Fibroblast of pulmonary artery (primary cell): ENCODE data around the gene POLR2B.
"Not testable (repeated sequence)": the region's sequence is repeated elsewhere in the genome, so short reads cannot be mapped to it uniquely, and the experiment has no call there.

Source experiments
- DNase-seq: peaks from one replicate; pipeline ENCODE4 v3.0.0-alpha.2; 2010; ENCODE audit warnings: low read depth
- H3K4me3 ChIP-seq: replicated peaks from 2 replicates; pipeline ENCODE4 v1.5.1; 2011; ENCODE audit warnings: low read depth, mild to moderate bottlenecking, control low read depth, low read length, moderate library complexity
- TF ChIP-seq, protein P1 (sequence below): IDR thresholded peaks from 2 replicates; pipeline ENCODE4 v1.5.1; 2011; ENCODE audit warnings: mild to moderate bottlenecking, control low read depth, low read length, inconsistent platforms; ENCODE audit errors: missing control alignments

The POLR2B gene

DNA sequence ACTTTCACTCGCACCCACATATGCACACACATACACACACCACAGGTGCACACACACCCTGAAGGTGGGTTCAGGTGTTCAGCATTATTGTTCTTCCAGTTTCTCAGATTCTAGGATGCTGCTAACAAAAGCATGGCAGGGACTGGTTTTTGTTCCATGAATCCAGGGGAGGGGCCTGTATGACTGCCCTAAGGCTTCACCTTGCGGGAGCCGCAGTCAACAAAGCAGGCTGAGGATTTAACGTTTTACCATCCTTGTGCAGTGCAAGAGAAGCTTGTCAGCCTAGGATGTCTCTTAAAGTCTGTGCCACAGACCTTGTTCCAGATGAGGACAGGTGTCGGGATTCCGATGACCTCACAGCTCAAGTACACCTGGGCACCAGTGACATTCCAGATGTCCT is 61.8 kb downstream of the POLR2B start:
- TF ChIP-seq, protein P1, sequence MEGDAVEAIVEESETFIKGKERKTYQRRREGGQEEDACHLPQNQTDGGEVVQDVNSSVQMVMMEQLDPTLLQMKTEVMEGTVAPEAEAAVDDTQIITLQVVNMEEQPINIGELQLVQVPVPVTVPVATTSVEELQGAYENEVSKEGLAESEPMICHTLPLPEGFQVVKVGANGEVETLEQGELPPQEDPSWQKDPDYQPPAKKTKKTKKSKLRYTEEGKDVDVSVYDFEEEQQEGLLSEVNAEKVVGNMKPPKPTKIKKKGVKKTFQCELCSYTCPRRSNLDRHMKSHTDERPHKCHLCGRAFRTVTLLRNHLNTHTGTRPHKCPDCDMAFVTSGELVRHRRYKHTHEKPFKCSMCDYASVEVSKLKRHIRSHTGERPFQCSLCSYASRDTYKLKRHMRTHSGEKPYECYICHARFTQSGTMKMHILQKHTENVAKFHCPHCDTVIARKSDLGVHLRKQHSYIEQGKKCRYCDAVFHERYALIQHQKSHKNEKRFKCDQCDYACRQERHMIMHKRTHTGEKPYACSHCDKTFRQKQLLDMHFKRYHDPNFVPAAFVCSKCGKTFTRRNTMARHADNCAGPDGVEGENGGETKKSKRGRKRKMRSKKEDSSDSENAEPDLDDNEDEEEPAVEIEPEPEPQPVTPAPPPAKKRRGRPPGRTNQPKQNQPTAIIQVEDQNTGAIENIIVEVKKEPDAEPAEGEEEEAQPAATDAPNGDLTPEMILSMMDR: no peak
- DNase-seq: no peak
- no peak overlapping the region for H3K4me3 ChIP-seq

DNA sequence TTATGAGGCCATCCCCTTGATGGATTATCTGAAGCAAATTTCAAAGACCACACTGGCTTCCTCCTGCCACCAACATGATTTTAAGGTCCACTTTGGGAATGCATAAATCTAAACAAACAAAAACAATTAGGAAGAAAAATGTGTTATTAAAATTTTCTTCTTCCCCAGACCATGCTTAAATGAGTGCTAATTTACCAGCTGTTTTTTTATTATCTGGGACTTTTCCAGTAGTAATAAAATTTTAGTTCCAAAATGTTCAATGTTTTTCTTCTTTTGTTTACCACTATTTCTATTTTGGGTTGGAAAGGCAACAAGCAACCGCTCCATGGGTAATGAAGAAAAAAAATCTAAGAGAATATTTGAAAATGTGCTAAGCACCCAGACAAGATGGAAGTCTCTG is 62.3 kb downstream of the POLR2B start:
- TF ChIP-seq, protein P1: no peak

DNA sequence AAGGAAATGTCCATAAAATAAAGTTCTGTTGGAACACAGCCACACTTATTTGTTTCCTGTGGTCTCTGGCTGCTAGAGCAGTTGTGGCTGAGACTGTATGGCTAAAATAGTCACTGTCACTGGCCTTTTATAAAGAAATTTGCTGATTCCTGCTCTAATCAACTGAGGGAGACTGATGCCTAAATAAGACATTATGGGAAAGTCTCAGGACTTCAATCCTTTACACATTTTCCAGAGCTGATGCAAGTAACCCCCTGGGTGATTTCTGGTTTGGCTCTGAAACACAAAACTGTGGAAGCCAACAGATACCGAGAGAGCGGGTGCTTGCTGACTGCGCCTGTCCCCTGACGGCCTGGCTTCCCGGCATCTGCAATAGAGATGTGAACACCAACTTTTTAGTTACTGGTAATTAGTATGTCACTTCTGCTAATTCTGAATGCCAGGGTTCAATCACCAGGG is 64.0 kb downstream of the POLR2B start:
- DNase-seq: peak; percentile 58
- TF ChIP-seq, protein P1: no peak

More for the DNA sequence above, 62.3 kb downstream of the POLR2B start:
- H3K4me3 ChIP-seq: no peak overlapping the region
- no peak for DNase-seq

DNA sequence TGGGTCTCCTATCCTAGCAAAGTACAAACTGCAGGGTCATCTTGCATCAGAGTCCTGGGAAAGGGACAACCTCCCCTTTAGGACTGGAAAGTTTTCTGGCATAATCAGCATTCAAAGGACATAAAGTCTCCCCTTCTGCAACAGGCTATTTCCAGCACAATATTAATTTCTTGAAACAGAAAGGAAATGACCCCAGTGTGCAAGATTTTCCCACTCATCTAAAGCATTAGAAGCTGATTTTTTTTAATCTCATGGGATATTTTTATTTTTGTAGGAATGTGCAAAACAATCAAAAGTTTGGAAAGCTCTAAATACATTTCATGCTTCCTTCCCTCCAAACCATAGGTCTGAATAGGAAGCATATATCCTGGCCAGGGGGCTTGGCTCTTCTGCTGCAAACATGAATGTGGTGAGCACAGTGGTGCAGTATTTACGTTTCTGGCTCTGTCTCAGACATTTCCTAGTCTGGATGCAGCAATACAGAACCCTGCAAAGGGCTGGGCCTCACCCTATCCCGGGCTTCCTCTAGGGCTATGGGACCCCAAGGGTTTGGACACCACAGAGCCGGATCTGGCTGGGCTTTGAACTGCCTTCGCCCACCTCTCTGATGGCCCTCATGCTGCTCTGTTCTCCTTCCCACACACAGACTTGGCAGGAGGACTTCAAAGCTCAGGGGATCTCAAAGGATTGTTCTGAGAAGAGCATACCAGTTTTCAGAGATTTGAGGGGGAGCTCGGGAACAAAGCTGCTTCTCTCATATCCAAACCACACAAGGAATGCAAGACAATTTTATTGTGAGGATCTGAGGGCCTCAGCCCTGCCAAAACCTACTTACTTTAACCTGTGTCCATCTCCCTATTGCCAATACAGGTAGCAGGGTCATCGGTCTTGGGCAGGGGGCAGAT is 64.9 kb downstream of the POLR2B start:
- TF ChIP-seq, protein P1: no peak
- peak; percentile 82 for DNase-seq

More for the DNA sequence above, 64.0 kb downstream of the POLR2B start:
- H3K4me3 ChIP-seq: no peak overlapping the region

DNA sequence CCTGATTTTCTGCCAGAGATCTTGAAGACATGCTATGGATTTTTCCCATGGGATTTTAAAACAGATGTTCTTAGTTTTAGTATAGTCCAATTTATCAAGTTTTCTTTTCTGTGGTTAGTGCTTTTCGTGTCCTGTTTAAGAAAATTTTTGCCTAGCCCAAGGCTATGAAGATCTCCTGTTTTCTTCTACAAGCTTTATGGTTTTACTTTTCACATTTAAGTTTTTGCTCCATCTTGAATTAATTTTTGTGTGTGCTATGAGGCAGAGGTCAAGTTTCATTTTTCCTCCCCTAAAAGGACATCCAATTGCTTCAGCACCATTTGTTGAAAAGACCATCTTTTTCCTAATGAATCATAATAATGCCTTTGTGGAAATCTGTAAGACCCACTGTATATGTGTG is 65.6 kb downstream of the POLR2B start:
- TF ChIP-seq, protein P1: no peak
- H3K4me3 ChIP-seq: no peak overlapping the region
- DNase-seq: no peak

More for the DNA sequence above, 64.9 kb downstream of the POLR2B start:
- no peak overlapping the region for H3K4me3 ChIP-seq

DNA sequence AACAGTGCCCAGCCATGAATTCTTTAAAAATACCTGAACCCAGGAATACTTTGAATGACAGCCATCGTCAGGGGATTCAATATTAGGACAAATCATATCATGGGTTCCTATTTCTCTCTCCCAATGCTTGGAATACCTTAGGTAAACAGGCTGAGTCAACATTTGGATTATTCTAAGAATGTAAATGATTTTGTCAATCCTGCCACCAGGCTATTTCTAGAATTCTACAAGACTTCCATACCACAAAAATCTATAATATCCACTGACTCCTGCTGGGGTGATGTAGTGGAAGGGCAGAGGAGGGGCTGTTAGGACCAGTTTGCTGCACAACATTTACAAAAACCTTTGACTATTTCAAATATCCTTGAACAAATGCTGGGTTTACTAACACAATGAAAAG is 66.3 kb downstream of the POLR2B start:
- DNase-seq: peak; percentile 49
- TF ChIP-seq, protein P1: no peak
- no peak overlapping the region for H3K4me3 ChIP-seq

DNA sequence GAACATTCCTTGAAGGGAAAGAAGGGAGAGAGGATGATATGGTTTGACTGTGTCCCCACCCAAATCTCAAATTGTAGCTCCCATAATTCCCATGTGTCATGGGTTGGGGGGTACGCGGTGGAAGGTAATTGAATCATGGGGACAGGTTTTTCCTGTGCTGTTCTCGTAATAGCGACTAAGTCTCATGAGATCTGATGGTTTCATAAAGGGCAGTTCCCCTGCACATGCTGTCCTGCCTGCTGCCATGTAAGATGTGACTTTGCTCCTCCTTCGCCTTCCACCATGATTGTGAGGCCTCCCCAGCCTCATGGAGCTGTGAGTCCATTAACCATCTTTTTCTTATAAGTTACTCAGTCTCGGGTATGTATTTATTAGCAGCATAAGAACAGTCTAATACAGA is 68.3 kb downstream of the POLR2B start:
- not testable (repeated sequence) for H3K4me3 ChIP-seq, DNase-seq
